AG09319 (cell line): ENCODE results near the gene TES.

ENCODE experiments used
- DNase-seq: peaks from one replicate; pipeline ENCODE4 v3.0.0-alpha.2; 2010; ENCODE audit warnings: low read depth; ENCODE audit errors: extremely low read depth
- CTCF ChIP-seq: IDR thresholded peaks from 2 replicates; pipeline ENCODE4 v1.5.1; 2011; ENCODE audit warnings: low read depth, mild to moderate bottlenecking, inconsistent platforms, low read length, moderate library complexity

The TES gene

GRCh38 chr7:116193329-116194087 lies 16.8 kb upstream of the TES start:
- DNase-seq = no peak

GRCh38 chr7:116194115-116194514 lies 16.2 kb upstream of the TES start:
- DNase-seq = no peak
- TF ChIP-seq CTCF = no peak

More at GRCh38 chr7:116193329-116194087, 16.8 kb upstream of the TES start:
- TF ChIP-seq CTCF = no peak

- no peak for DNase-seq
- no peak for TF ChIP-seq CTCF
Measured at GRCh38 chr7:116195451-116195850, 14.9 kb upstream of the TES start.

GRCh38 chr7:116196947-116197346 lies 13.4 kb upstream of the TES start:
- TF ChIP-seq CTCF = no peak
- no peak for DNase-seq

- TF ChIP-seq CTCF = no peak
- DNase-seq = no peak
Measured at GRCh38 chr7:116197360-116197759, 13.0 kb upstream of the TES start.

- no peak for DNase-seq
- TF ChIP-seq CTCF = no peak
Measured at GRCh38 chr7:116198748-116199410, 11.5 kb upstream of the TES start.

GRCh38 chr7:116200963-116201362 lies 9.4 kb upstream of the TES start:
- TF ChIP-seq CTCF = no peak
- DNase-seq = no peak
